ENCODE data around the gene EPHA6.
"Not testable (repeated sequence)": the region's sequence is repeated elsewhere in the genome, so short reads cannot be mapped to it uniquely, and the experiment has no call there.

DNA sequence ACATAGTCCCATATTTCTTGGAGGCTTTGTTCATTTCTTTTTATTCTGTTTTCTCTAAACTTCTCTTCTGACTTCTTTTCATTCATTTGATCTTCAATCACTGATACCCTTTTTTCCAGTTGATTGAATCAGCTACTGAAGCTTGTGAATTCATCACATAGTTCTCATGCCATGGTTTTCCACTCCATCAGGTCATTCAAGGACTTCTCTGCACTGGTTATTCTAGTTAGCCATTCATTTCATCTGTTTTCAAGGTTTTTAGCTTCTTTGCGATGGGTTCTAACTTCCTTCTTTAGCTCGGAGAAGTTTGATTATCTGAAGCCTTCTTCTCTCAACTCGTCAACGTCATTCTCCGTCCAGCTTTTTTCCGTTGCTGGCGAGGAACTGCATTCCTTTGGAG is 169.3 kb downstream of the EPHA6 start:
- TF ChIP-seq, protein P1, sequence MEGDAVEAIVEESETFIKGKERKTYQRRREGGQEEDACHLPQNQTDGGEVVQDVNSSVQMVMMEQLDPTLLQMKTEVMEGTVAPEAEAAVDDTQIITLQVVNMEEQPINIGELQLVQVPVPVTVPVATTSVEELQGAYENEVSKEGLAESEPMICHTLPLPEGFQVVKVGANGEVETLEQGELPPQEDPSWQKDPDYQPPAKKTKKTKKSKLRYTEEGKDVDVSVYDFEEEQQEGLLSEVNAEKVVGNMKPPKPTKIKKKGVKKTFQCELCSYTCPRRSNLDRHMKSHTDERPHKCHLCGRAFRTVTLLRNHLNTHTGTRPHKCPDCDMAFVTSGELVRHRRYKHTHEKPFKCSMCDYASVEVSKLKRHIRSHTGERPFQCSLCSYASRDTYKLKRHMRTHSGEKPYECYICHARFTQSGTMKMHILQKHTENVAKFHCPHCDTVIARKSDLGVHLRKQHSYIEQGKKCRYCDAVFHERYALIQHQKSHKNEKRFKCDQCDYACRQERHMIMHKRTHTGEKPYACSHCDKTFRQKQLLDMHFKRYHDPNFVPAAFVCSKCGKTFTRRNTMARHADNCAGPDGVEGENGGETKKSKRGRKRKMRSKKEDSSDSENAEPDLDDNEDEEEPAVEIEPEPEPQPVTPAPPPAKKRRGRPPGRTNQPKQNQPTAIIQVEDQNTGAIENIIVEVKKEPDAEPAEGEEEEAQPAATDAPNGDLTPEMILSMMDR (IDR thresholded peaks at IDR 0.05) = not testable (repeated sequence)
- TF ChIP-seq EP300 (IDR thresholded peaks at IDR 0.05) = not testable (repeated sequence)
